HepG2 (cell line): Measurements from ENCODE around the gene MFN2. TPM values are rescaled to one million over a fixed set of nuclear protein-coding genes. Genes with fewer than 3 reads are reported as not detected.

Source experiments
- ATRX ChIP-seq: sonication (generic); formaldehyde crosslinking; IDR thresholded peaks from 2 replicates; pipeline ENCODE4 v1.4.0; 2020; ENCODE audit warnings: missing genetic modification reagents, borderline replicate concordance
- CEBPB ChIP-seq: IDR thresholded peaks from 2 replicates; pipeline ENCODE4 v1.6.1; 2011; ENCODE audit warnings: low read depth, low read length, improper control_type of control experiment, borderline replicate concordance
- DBP ChIP-seq: sonication (generic); formaldehyde crosslinking; IDR thresholded peaks from 2 replicates; pipeline ENCODE4 v1.4.0; 2020; ENCODE audit warnings: missing genetic modification reagents; ENCODE audit errors: not compliant biosample characterization
- ELF3 ChIP-seq: IDR thresholded peaks from 2 replicates; pipeline ENCODE4 v1.6.1; 2016; ENCODE audit warnings: missing genetic modification reagents, missing compliant biosample characterization
- FLYWCH1 ChIP-seq: sonication (generic); formaldehyde crosslinking; IDR thresholded peaks from 2 replicates; pipeline ENCODE4 v1.8.1; 2023; ENCODE audit warnings: mild to moderate bottlenecking, missing genetic modification reagents
- FOXA1 ChIP-seq, 2 experiments: fragments of 450-650 bp in 1 of 2; sonication (generic) in 1 of 2; formaldehyde crosslinking in 1 of 2; IDR thresholded peaks; 2 replicates each; pipeline versions ENCODE4 v1.4.0 to v1.6.1; 2016 to 2020; ENCODE audit warnings: missing genetic modification reagents in 1 of 2
- KAT2B ChIP-seq: fragments of 150-350 bp; IDR thresholded peaks from 2 replicates; pipeline ENCODE4 v1.6.1; 2014; ENCODE audit warnings: low read depth, low read length, borderline replicate concordance
- MEIS2 ChIP-seq: sonication (generic); formaldehyde crosslinking; IDR thresholded peaks from 2 replicates; pipeline ENCODE4 v1.9.0; 2021; ENCODE audit warnings: mild to moderate bottlenecking, missing genetic modification reagents
- NCOR1 ChIP-seq: fragments of 200-600 bp; sonication (generic); IDR thresholded peaks from 2 replicates; pipeline ENCODE4 v1.7.0; 2017; ENCODE audit warnings: antibody characterized with exemption, low read length, borderline replicate concordance
- NFE2 ChIP-seq: sonication (generic); formaldehyde crosslinking; IDR thresholded peaks from 2 replicates; pipeline ENCODE4 v1.4.0; 2020; ENCODE audit warnings: missing genetic modification reagents
- POLR2A ChIP-seq, 2 experiments: IDR thresholded peaks; 2 replicates each; pipeline ENCODE4 v1.6.1; 2011; ENCODE audit warnings: low read depth in 2 of 2, low read length in 2 of 2, mild to moderate bottlenecking in 1 of 2, moderate library complexity in 1 of 2; ENCODE audit not compliant: insufficient read depth in 1 of 2
- SIX4 ChIP-seq: sonication (generic); formaldehyde crosslinking; IDR thresholded peaks from 2 replicates; pipeline ENCODE4 v1.4.0; 2020; ENCODE audit warnings: missing genetic modification reagents
- TRIM22 ChIP-seq: fragments of 450-650 bp; IDR thresholded peaks from 2 replicates; pipeline ENCODE4 v1.6.1; 2017
- UBTF ChIP-seq: sonication (generic); formaldehyde crosslinking; IDR thresholded peaks from 2 replicates; pipeline ENCODE4 v1.4.0; 2020; ENCODE audit warnings: mild to moderate bottlenecking, missing genetic modification reagents
- ZNF256 ChIP-seq: sonication (generic); formaldehyde crosslinking; conservative IDR thresholded peaks from 2 replicates; pipeline ENCODE4 v1.4.0; 2020; ENCODE audit warnings: missing genetic modification reagents
- ZNF569 ChIP-seq: sonication (generic); formaldehyde crosslinking; IDR thresholded peaks from 2 replicates; pipeline ENCODE4 v1.5.0; 2020; ENCODE audit warnings: mild to moderate bottlenecking, missing genetic modification reagents, moderate library complexity, borderline replicate concordance
- ZNF646 ChIP-seq: sonication (generic); formaldehyde crosslinking; IDR thresholded peaks from 2 replicates; pipeline ENCODE4 v1.9.0; 2021; ENCODE audit warnings: mild to moderate bottlenecking, missing genetic modification reagents
- ZNF670 ChIP-seq: sonication (generic); formaldehyde crosslinking; IDR thresholded peaks from 2 replicates; pipeline ENCODE4 v1.8.0; 2022; ENCODE audit warnings: mild to moderate bottlenecking, missing genetic modification reagents, borderline replicate concordance
- polyA plus RNA-seq, 8 experiments: library from polyadenylated mRNA; depleted of rRNA in 3 of 8; stranded (reverse) in 7 of 8; unstranded in 1 of 8; fragments of >200 nt; fragmentation: Illumina TruSeq in 4 of 8; extraction: Trizol in 4 of 8; gene quantifications; 2 replicates each; pipeline versions ENCODE4 v1.2.1 to v1.2.3, GENCODE V29; 2011 to 2016; ENCODE audit warnings: low read depth in 4 of 8, missing spikeins in 1 of 8, mixed read lengths in 1 of 8; ENCODE audit not compliant: insufficient read depth in 1 of 8
- total RNA-seq, 5 experiments: library from RNA; depleted of rRNA; stranded (reverse); fragments of >200 nt; fragmentation: Illumina TruSeq; extraction: Trizol; gene quantifications; 2 replicates each; pipeline ENCODE4 v1.2.3, GENCODE V29; 2016; ENCODE audit warnings: low read depth in 1 of 5

Gene MFN2
- total and polyA plus RNA-seq, 2 of the 13 experiments (the other 11 are each of a cell fraction or from before 2014, with no cell fraction given) = 38.7 to 60.9 TPM

- TF ChIP-seq ZNF646 (CRISPR knock-in tag) = no peak
- TF ChIP-seq ATRX (CRISPR knock-in tag) = no peak
- no peak for TF ChIP-seq NFE2 (CRISPR knock-in tag)
- no peak for TF ChIP-seq DBP
- no peak for TF ChIP-seq MEIS2 (CRISPR knock-in tag)
- TF ChIP-seq CEBPB = no peak
- 0 out of 2 replicates have a peak, but pooled peaks have one; percentile 35 for TF ChIP-seq ZNF670
- TF ChIP-seq KAT2B = peak; percentile 16; the same call in 1 of the 2 replicates
- TF ChIP-seq TRIM22 = no peak
- TF ChIP-seq FLYWCH1 (CRISPR knock-in tag) = no peak
- no peak; the same call in 1 of the 2 replicates for TF ChIP-seq UBTF (CRISPR knock-in tag)
- TF ChIP-seq SIX4 (CRISPR knock-in tag) = no peak
- no peak for TF ChIP-seq ZNF256 (CRISPR knock-in tag)
- TF ChIP-seq ZNF569 (CRISPR knock-in tag) = no peak
- TF ChIP-seq FOXA1 (IDR thresholded peaks at IDR 0.05) = no peak
- no peak for TF ChIP-seq FOXA1 (CRISPR knock-in tag; IDR thresholded peaks at IDR 0.05)
- no peak for TF ChIP-seq POLR2A (IDR thresholded peaks at IDR 0.05; ENCODE audit: insufficient read depth in 1 of 2, low read depth in 2 of 2, low read length in 2 of 2)
- peak; percentile 70; the same call in 1 of the 2 replicates for TF ChIP-seq NCOR1
- 0 out of 2 replicates have a peak, but pooled peaks have one; percentile 14 for TF ChIP-seq ELF3 (CRISPR knock-in tag)
Observed at GRCh38 chr1:11940260-11940921, 39.9 kb upstream of the MFN2 start (continued).
